RWPE1 (cell line): ENCODE results near the gene TM4SF18.

Source experiments
- CTCF ChIA-PET: fragments of 350-600 bp; sonication (Branson Sonifier 250); formaldehyde crosslinking; extraction: SDS; loops from one replicate; lab custom pipeline; 2021; lab: Yijun Ruan, JAX
- POLR2A ChIA-PET: fragments of 400-600 bp; formaldehyde crosslinking; extraction: SDS; loops from one replicate; lab custom pipeline; 2020; ENCODE audit warnings: antibody characterized with exemption; ENCODE audit not compliant: low non-redundant PET; lab: Yijun Ruan, JAX
- DNase-seq: peaks from one replicate; pipeline ENCODE4 v3.0.0; 2012; ENCODE audit warnings: low spot score
- H3K27ac ChIP-seq: fragments of 450-650 bp; 2 replicates; pipeline ENCODE4 v1.5.1; 2017
- CTCF ChIP-seq: fragments of 450-650 bp; conservative IDR thresholded peaks from 2 replicates; pipeline ENCODE4 v1.5.1; 2017; ENCODE audit warnings: low read depth, mild to moderate bottlenecking

Gene TM4SF18

DNA sequence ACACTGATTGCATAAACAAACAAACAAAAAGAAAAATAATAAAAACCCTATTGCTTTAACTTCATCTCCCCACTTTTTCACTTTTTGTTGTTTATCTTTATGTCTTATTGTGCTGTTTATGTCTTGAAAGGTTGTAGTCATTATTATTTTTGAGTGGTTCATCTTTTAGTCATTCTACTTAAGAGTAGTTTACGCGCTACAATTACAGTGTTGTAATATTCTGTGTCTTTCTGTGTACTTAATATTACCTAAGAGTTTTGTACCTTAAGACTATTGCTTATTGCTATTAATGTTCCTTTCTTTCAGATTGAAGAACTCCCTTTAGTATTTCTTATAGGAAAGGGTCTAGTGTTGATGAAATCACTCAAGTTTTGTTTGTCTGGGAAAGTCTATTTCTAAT lies 28.1 kb downstream of the TM4SF18 start:
- no peak overlapping the region for H3K27ac ChIP-seq
- no peak for DNase-seq
- no peak for TF ChIP-seq CTCF
- ChIA-PET CTCF (no interaction called here), POLR2A (no interaction called here)

DNA sequence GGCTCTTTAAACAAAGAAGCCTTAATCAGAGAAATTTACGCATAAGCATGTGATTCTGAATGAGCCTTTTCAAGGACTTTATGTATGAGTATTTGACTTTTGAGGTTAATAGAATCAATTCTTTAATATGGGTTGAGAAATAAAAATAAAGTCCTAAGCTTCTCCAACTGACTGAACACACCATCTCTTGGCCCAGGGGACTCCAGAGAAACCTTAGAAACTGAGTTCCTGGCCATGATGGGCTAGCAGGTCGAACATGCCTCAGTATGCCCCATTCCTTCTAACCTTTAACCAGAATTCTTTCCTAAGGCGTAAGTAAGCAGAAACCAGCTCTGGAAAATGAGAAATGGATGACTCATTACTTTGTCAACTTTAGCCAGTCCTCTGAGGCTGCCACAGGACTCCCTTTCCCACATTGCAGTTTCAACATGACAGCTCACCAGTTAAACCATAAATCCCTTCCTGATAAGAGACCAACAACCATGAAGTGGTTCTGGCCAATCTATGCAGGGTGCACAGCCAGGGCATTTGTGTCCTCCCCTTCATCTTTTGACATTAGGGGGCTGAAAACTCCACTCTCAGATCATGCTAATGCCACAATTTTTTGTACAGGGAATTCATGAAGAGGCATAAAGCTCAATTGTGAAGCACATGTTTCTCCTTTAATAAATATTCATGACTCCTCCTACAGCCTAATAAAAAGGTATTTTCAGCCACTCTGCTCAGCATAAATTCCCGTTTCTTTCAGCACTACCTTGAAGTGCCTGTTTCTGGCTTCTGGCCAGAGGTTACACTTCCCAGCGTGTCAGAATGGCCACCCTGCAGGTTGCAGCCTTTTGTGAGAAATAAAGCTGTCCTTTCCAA lies 33.3 kb downstream of the TM4SF18 start:
- ChIA-PET POLR2A (no interaction called here), CTCF (no interaction called here)
- TF ChIP-seq CTCF: no peak
- DNase-seq: peak; percentile 80
- H3K27ac ChIP-seq: no peak overlapping the region

DNA sequence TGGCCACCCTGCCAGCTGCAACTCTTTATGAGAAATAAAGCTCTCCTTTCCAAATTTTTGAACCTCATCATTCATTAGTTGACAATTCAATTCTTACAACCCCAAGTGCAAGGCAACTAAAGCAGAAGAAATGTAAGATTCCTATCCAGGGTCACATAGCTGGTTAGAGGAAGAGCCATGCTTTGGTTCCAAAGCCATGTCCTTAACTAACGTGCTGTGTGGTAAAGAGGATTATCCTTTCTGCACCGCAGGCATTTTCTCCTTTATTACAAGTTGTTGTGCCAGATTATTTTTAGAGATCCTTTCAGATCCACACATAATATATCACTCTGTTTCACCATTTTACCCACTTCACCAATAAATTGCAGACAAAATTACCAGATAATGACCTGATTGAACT lies 36.5 kb downstream of the TM4SF18 start:
- ChIA-PET POLR2A (no interaction called here), CTCF (no interaction called here)
- no peak for DNase-seq
- TF ChIP-seq CTCF: no peak
- H3K27ac ChIP-seq: no peak overlapping the region

DNA sequence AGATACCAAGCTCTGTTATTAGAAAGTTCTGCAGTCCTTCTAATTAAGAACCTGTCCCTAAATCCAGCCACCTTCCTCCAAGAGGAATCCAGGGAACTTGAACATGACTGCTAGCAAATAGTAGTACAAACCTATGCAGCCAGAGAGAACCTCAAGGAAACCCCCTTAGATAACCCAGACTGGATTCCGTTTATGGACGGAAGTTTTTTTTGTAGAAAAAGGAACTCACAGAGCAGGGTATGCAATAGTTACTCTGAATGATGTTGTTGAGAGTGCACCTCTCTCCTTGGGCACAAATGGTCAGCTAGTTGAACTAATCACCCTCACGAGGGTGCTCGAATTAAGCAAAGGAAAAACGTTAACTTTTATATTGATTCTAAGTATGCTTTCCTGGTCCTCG lies 40.8 kb downstream of the TM4SF18 start:
- ChIA-PET CTCF (interaction anchor here (1.0 kb wide), 1 partner anchor 173 kb away, joined by 4 read pairs; no protein-coding TSS in a partner anchor), POLR2A (no interaction called here)
- TF ChIP-seq CTCF: no peak
- no peak overlapping the region for H3K27ac ChIP-seq
- no peak for DNase-seq

- no peak for DNase-seq
- CTCF ChIA-PET: interaction anchor here (1.0 kb wide), 1 partner anchor 18 kb away, joined by 3 read pairs; no protein-coding TSS in a partner anchor
- TF ChIP-seq CTCF: peak; percentile 35; the same call in 1 of the 2 replicates
- POLR2A ChIA-PET: no interaction called here
- H3K27ac ChIP-seq: no peak overlapping the region
Measured at GRCh38 chr3:149291178-149291577, 42.3 kb downstream of the TM4SF18 start.

GRCh38 chr3:149288655-149289054 lies 44.8 kb downstream of the TM4SF18 start:
- ChIA-PET CTCF (interaction anchor here (0.6 to 0.7 kb wide), 2 partner anchors 215 to 244 kb away, joined by 3 read pairs; no protein-coding TSS in a partner anchor), POLR2A (no interaction called here)
- no peak overlapping the region for H3K27ac ChIP-seq
- TF ChIP-seq CTCF: no peak
- no peak for DNase-seq
